CD1c-positive myeloid dendritic cell (primary cell): ENCODE measurements around the gene CNTN4.

Experiments
- DNase-seq: peaks from one replicate; pipeline ENCODE4 v3.0.0-alpha.2; 2016; ENCODE audit errors: extremely low spot score

CNTN4 gene

GRCh38 chr3:2856138-2857133, 757.8 kb downstream of the CNTN4 start:
- no peak for DNase-seq

DNA sequence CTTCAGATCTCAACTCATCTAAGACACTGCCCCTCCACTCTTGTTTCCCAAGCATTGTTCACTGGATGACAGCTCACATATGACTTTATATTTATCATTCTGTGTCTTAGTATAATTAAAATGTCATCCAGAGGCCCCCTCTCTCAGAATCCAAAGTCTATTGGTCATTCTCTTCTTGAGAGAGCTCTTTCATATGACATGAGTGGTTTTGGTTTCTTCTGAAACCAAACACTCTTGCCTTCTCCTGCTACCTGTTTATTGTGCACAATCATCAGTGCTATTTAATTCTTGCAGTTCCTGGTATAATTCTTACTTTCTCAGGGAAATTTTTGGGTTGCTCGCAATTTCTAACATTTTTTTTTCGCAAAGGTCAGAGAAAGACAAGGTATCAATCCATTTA, 762.0 kb downstream of the CNTN4 start:
- no peak for DNase-seq

DNA sequence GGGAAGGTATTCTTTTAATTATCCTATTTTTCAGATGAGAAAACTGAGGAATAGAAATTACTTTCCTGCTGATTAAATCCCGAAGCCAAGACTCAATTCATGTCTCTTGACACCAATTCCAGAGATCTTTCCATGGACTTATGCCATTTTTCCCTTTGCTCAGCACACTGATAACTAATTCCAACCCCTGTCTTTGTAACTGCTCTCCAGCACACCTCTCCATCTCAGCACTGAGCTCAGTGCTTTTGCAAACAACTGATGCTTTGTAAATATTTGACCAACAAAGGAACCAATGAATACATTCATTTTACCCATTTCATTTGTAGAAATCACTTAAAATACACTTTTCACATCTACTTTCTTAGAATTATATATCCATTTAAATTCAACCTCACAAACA, 762.5 kb downstream of the CNTN4 start:
- no peak for DNase-seq

GRCh38 chr3:2861920-2862319, 763.3 kb downstream of the CNTN4 start:
- no peak for DNase-seq

DNA sequence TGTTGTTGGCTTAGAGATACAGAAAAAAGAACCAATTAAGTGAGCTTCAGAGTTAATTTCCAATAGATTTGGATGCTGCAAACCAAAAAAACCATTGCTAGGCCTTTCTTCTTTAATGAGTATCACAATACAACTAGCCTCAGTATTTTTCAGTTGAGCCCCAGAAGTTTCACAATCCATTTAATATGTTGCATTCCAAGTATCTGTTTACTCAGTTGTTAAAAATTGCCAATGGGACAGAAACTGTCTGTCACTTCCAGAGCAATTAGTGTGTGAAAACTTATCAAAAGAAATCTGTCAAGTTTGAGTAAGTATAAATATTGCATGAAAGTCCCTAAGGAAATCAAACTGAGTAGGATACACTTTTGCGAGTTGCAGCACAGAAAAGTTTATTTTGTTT, 763.7 kb downstream of the CNTN4 start:
- DNase-seq: no peak

GRCh38 chr3:2863127-2863526, 764.5 kb downstream of the CNTN4 start:
- DNase-seq: no peak

DNA sequence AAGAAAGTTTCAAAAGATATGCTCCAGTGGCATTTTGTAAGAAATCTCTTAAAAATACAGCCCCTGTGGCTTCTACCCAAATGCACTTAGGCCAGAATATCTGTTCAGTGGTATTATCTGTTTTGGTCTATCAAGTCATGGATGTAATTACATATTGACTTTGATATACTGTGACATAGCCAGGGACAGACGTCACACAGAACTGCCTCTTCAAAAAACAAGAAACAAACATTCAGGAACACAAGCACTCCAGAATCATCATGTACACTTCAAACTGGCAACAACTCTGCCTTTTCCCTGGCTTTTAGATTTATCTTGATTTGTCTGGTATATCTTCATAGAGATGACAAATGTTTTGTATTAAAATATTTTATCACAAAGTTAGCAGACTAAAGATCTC, 771.2 kb downstream of the CNTN4 start:
- no peak for DNase-seq

DNA sequence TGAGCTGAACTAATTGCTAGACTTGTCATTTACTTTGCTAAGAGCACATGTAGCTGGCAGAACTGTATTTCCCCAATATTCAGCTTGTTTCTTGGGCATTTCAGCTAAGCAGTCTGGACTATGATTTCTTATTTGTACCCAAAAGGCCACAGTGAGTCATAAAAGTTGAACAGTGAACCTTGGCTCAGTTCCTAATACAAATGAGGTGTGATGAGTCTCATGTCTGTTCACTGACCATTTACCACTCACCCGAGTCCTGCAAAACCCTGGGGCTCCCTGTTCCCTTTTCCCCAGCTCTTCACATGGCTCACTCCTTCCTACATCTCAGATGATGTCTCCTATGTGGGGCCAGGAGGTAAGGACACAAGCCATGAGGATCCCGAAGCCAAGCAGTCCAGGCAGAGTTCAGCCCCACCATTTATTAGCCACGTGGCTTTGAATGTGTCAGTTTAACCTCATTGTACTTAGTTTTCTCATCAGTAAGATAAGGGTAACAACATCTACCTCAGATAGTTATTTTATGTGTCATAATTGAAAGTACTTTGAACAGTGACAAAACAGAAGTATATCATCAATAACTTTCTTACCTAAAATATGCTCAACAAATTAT, 772.2 kb downstream of the CNTN4 start:
- DNase-seq: no peak

DNA sequence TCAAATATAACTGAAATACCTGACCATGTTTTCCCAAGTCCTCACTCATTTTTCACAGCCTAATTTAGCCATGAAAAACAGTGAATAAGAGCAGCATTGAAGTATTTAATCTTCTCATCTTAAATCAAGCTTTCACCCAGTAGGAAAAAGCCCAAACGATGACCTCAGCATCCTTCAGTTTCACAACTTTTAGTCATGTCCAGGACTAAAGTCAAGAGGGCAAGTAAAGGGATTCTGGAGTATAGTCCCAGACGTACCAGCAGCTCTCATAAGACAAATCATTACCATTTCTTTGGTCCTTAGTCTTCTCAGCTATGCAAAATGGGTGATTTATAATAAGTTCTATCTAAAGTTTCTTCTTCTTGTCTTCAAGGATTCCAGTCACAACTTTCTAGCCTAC, 774.2 kb downstream of the CNTN4 start:
- no peak for DNase-seq

DNA sequence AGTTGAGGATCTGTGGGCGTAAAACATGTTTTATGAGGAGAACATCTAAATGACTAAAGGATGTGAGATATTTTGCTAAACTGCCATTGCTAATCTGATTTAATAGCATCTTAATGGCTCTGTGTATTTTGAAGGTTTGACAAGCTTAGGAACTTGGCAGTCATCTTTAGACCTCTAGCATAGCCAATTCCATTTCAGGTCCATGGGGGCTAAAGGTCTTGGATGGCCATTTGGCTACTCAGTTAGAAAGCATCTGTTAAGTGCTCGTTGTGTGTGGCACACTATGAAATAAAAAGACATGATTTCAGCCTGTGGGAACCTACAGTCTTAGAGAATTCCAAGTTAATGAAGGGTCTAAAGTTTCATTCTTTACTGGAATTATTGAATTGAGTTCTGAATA, 775.3 kb downstream of the CNTN4 start:
- DNase-seq: no peak

DNA sequence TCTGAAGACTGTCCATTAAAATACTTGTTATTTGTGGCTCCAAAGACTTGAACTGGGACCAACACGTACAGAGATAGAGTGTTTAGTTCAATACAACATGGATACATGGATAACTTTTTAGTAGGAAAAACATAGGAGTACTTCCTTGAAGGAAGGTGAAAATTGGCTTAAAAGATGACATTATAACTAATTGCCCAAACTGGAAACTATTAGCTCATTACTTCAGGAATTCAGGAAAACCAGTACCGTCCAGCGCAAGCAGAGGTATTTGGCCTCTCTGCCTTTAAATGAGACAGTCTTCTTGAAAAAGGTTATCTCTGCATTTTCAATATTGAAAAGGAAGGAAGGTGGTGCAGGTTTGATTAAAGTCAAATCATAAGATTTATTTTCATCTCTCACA, 777.0 kb downstream of the CNTN4 start:
- no peak for DNase-seq

DNA sequence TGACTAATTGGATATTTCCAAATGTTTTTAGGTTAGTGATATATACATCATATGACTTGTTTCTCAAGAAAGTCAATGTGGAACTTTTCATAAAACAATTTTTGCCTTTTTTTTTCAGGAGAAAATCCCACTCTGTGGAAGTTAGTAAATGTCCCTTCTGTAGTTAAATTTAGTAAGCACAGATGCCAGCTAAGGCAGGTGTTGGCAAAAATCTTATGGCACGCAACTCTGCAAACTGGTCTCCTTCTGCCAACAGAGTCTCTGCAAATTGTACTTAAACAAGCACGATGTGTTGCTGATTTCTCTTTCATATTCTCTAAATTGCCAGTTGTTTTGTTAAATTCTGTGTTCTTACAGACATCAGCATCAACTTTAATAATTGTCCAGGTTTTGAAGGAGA, 777.7 kb downstream of the CNTN4 start:
- no peak for DNase-seq

DNA sequence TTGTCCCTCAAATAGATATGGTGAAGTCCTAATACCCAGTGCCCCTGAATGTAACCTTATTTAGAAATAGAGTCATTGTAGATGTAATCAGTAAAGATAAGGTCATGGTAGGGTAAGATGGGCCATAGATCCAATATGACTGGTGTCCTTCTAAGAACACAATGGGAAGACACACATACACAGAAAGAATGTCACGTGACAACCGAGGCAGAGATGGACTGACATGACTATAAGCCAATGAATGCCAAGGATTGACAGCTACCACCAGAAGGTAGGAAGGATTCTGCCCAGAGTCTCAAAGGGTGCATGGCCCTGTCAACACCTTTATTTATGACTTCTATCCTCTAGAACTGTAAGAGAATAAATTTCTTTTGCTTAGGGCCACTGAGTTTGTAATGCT, 780.4 kb downstream of the CNTN4 start:
- DNase-seq: no peak

DNA sequence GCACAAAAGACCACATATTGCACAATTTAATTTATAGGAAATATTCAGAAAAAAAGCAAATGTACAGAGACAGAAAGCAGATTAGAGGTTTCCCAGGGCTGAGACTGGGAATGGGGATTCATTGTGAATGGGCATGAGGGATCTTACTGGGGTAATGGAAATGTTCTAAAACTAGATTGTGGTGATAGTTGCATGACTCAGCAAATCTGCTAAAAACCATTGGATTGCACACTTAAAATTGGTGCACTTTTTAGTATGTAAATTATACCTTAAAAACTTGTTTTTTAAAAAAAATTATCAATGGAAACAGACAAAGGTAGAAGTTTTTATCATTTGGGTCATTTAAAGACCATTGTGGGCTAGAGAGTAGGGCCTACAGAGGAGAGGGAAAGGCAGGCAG, 780.9 kb downstream of the CNTN4 start:
- DNase-seq: no peak

- DNase-seq: no peak
Observed at GRCh38 chr3:2880218-2880756, 781.6 kb downstream of the CNTN4 start.

GRCh38 chr3:2883283-2883682, 784.6 kb downstream of the CNTN4 start:
- no peak for DNase-seq

- no peak for DNase-seq
Observed at GRCh38 chr3:2888592-2888991, 789.9 kb downstream of the CNTN4 start.

DNA sequence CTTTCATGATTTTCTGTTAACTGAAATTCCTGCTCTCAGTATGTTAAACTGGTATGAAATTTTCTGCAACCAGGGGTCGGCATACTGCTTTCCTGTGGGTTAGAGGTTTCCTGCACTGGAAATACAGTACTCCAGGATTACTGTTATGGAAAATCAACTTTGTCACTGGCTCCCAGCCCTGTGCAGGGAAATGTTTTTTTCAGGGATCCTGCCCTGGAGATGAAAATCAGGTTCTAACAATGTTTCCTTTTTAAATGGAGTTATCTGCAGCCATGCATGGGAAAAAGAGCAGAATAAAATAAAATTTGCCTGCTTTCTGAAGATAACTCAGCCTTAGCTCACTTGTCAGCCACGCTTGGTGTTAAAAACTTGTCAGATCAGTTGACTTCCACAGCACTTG, 791.1 kb downstream of the CNTN4 start:
- DNase-seq: no peak

- no peak for DNase-seq
Observed at GRCh38 chr3:2896308-2896939, 797.8 kb downstream of the CNTN4 start.

GRCh38 chr3:2897821-2898220, 799.2 kb downstream of the CNTN4 start:
- no peak for DNase-seq

DNA sequence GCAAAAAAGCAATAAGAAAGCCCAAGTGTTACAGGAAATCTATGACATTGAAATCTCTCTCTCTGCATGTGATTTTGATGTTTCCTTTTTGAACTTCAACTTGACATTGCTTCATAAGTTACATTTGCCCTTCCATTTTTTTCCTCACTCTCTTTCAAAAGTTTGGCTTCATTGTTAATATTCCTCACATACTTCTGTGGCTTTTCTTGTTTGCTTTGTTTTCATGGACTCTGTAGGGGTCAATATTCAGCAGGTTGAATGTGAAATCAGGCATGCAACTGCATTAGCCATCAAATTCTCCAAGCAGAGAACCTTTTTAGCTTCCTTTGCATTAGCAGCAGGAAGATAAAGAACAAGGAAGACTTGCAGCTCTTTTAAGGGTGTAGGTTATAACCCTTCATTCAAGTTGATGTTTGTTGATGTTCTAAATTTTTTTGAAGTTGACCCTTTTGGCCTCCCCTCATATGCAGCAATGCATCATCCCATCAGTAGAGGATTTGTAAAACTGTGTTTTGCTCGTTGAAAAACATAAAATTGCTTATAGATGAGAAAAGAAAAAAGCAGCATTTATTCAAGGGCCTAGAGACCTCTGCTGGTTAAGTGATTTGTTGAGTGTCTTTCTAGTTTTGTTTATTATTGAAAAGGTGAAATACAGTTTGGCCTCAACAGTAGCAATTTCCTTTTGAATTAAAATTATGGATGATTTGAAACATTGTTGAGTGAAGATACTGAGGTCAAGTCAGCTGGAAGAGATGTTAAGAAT, 800.1 kb downstream of the CNTN4 start:
- no peak for DNase-seq

- no peak for DNase-seq
Observed at GRCh38 chr3:2904054-2904453, 805.4 kb downstream of the CNTN4 start.
